HCT116 (cell line): ENCODE results near the gene SLC25A1. TPM values are rescaled to one million over a fixed set of nuclear protein-coding genes. Genes with fewer than 3 reads are reported as not detected.

Experiments used
- ATAC-seq: fragments of 200-7000 bp; cut with Tn5 transposase; 2 replicates; pipeline ENCODE4 v1.9.1; 2020; ENCODE audit warnings: mild to moderate bottlenecking, moderate library complexity
- BruUV-seq: library from RNA; stranded (reverse); fragments of 400-500 nt; replicated peaks from 2 replicates; lab custom pipeline; 2021; lab: Mats Ljungman, UMichigan
- CTCF ChIA-PET: fragments of 300-600 bp; sonication (Branson Sonifier 250); formaldehyde crosslinking; loops from one replicate; lab custom pipeline; 2021; ENCODE audit warnings: antibody characterized with exemption; lab: Charles Lee
- POLR2A ChIA-PET: fragments of 300-600, 350-600 bp; sonication (Branson Sonifier 250); formaldehyde crosslinking; loops from one replicate; lab custom pipeline; 2021; ENCODE audit warnings: antibody characterized with exemption; lab: Charles Lee
- RAD21 ChIA-PET, 2 experiments: fragments of 300-600 bp; sonication (Branson Sonifier 250); formaldehyde crosslinking; loops; one replicate each; lab custom pipeline; 2023; ENCODE audit warnings: low total read pairs in 2 of 2; ENCODE audit not compliant: uncharacterized antibody in 2 of 2, unreplicated experiment in 2 of 2, low non-redundant PET in 1 of 2; lab: Charles Lee
- DNase-seq: peaks from one replicate; pipeline ENCODE4 v3.0.0-alpha.2; 2010; ENCODE audit warnings: low read depth, low spot score
- H2AFZ ChIP-seq: fragments of 200-600 bp; shearing (Covaris generic), sonication (generic); 2 replicates; pipeline ENCODE4 v1.6.1; 2017; ENCODE audit warnings: low read depth, mixed run types, mixed read lengths, antibody characterized with exemption, low read length; ENCODE audit not compliant: poor library complexity, severe bottlenecking
- H3K27ac ChIP-seq: 2 replicates; pipeline ENCODE4 v1.5.1; 2012; ENCODE audit warnings: low read depth, low read length
- H3K27me3 ChIP-seq: fragments of 200-600 bp; sonication (generic); 2 replicates; pipeline ENCODE4 v1.6.1; 2016; ENCODE audit warnings: mixed run types, low read length, mixed read lengths; ENCODE audit not compliant: insufficient read depth
- H3K36me3 ChIP-seq, 2 experiments: fragments of 200-500 bp in 1 of 2; fragments of 200-600 bp in 1 of 2; sonication (Bioruptor generic) in 1 of 2; sonication (generic) in 1 of 2; 2 replicates each; pipeline versions ENCODE4 v1.5.1 to v1.6.1; 2014 to 2016; ENCODE audit warnings: low read length in 2 of 2, inconsistent platforms in 1 of 2, mixed read lengths in 1 of 2, mixed run types in 1 of 2; ENCODE audit not compliant: insufficient read depth in 2 of 2, control insufficient read depth in 1 of 2
- H3K4me1 ChIP-seq, 2 experiments: fragments of 200-600 bp in 1 of 2; sonication (generic) in 1 of 2; 2 replicates each; pipeline versions ENCODE4 v1.5.1 to v1.6.1; 2012 to 2017; ENCODE audit warnings: low read length in 2 of 2, inconsistent platforms in 1 of 2, mild to moderate bottlenecking in 1 of 2, mixed read lengths in 1 of 2, mixed run types in 1 of 2, moderate library complexity in 1 of 2; ENCODE audit not compliant: insufficient read depth in 2 of 2, control insufficient read depth in 1 of 2
- H3K4me2 ChIP-seq: fragments of 200-600 bp; sonication (generic); 2 replicates; pipeline ENCODE4 v1.6.1; 2017; ENCODE audit warnings: mixed run types, low read length, mixed read lengths
- H3K4me3 ChIP-seq, 2 experiments: fragments of 200-600 bp in 1 of 2; sonication (generic) in 1 of 2; replicated peaks in 1 of 2; 2 replicates each; pipeline ENCODE4 v1.5.1; 2011 to 2016; ENCODE audit warnings: low read length in 2 of 2, control low read depth in 1 of 2, low read depth in 1 of 2, mild to moderate bottlenecking in 1 of 2, mixed read lengths in 1 of 2, mixed run types in 1 of 2
- H3K79me2 ChIP-seq: fragments of 200-600 bp; sonication (generic); 2 replicates; pipeline ENCODE4 v1.6.1; 2017; ENCODE audit warnings: mild to moderate bottlenecking, mixed run types, low read length, moderate library complexity, mixed read lengths; ENCODE audit not compliant: insufficient read depth
- H3K9ac ChIP-seq: fragments of 200-600 bp; sonication (generic); 2 replicates; pipeline ENCODE4 v1.6.1; 2016; ENCODE audit warnings: low read length, mixed read lengths
- H3K9me2 ChIP-seq: fragments of 200-600 bp; sonication (generic), shearing (Covaris generic); 2 replicates; pipeline ENCODE4 v1.6.1; 2017; ENCODE audit warnings: mixed run types, mild to moderate bottlenecking, moderate library complexity; ENCODE audit not compliant: insufficient read depth
- H3K9me3 ChIP-seq, 2 experiments: fragments of 200-500 bp in 1 of 2; fragments of 200-600 bp in 1 of 2; sonication (Bioruptor generic) in 1 of 2; sonication (generic) in 1 of 2; 2 replicates each; pipeline ENCODE4 v1.6.1; 2014 to 2017; ENCODE audit warnings: low read length in 2 of 2, mixed read lengths in 2 of 2, inconsistent platforms in 1 of 2, low read depth in 1 of 2, mild to moderate bottlenecking in 1 of 2, mixed run types in 1 of 2, moderate library complexity in 1 of 2; ENCODE audit not compliant: control insufficient read depth in 1 of 2, insufficient read depth in 1 of 2
- H4K20me1 ChIP-seq: fragments of 200-600 bp; sonication (generic), shearing (Covaris generic); 2 replicates; pipeline ENCODE4 v1.6.1; 2017; ENCODE audit warnings: mixed run types, mild to moderate bottlenecking, moderate library complexity; ENCODE audit not compliant: insufficient read depth
- CTCF ChIP-seq, 3 experiments: fragments of 200-600 bp in 1 of 3; sonication (generic) in 1 of 3; IDR thresholded peaks in 2 of 3; conservative IDR thresholded peaks in 1 of 3; 2 replicates each; pipeline ENCODE4 v1.5.1; 2012 to 2017; ENCODE audit warnings: low read depth in 2 of 3, low read length in 2 of 3, antibody characterized with exemption in 1 of 3, borderline replicate concordance in 1 of 3, control low read depth in 1 of 3, mild to moderate bottlenecking in 1 of 3, mixed read lengths in 1 of 3, mixed run types in 1 of 3, moderate library complexity in 1 of 3; ENCODE audit not compliant: insufficient read depth in 1 of 3
- ELF1 ChIP-seq: IDR thresholded peaks from 2 replicates; pipeline ENCODE4 v1.6.1; 2012; ENCODE audit warnings: low read depth, borderline replicate concordance
- EZH2 ChIP-seq: fragments of 200-600 bp; sonication (generic); IDR thresholded peaks from 2 replicates; pipeline ENCODE4 v1.6.1; 2017; ENCODE audit warnings: antibody characterized with exemption, mixed run types
- REST ChIP-seq: IDR thresholded peaks from 2 replicates; pipeline ENCODE4 v1.6.1; 2012; ENCODE audit warnings: low read depth
- SP1 ChIP-seq: IDR thresholded peaks from 2 replicates; pipeline ENCODE4 v1.6.1; 2012; ENCODE audit warnings: low read depth
- YY1 ChIP-seq: IDR thresholded peaks from 2 replicates; pipeline ENCODE4 v1.6.1; 2011; ENCODE audit warnings: low read length, low read depth, moderate library complexity, mild to moderate bottlenecking; ENCODE audit not compliant: insufficient replicate concordance; ENCODE audit errors: extremely low read depth
- ZBTB33 ChIP-seq: IDR thresholded peaks from 2 replicates; pipeline ENCODE4 v1.6.1; 2011; ENCODE audit warnings: mild to moderate bottlenecking, low read length, moderate library complexity; ENCODE audit not compliant: insufficient replicate concordance; ENCODE audit errors: extremely low read depth
- ZFX ChIP-seq: fragments of 450-650 bp; IDR thresholded peaks from 2 replicates; pipeline ENCODE4 v1.6.1; 2017
- intact Hi-C: fragments of 100-400 bp; cut with micrococcal nuclease; formaldehyde crosslinking; loops from 2 replicates; pipeline ENCODE4 v1.10.0; 2022
- total RNA-seq: library from RNA; stranded (reverse); gene quantifications from one replicate; pipeline ENCODE4 v1.2.1, GENCODE V29; 2021; ENCODE audit not compliant: unreplicated experiment
- TF ChIP-seq, protein P1 (sequence below): IDR thresholded peaks from 2 replicates; pipeline ENCODE4 v1.6.1; 2012
- TF ChIP-seq, protein P2 (sequence below): IDR thresholded peaks from 2 replicates; pipeline ENCODE4 v1.6.1; 2012

The SLC25A1 gene
- total RNA-seq, 1 experiment from 2014 or later, result 146 TPM

GRCh38 chr22:19208287-19208847 is 29.8 kb upstream of the SLC25A1 start:
- H3K27ac ChIP-seq, result no peak overlapping the region
- intact Hi-C loops, result no loop called here
- RAD21 ChIA-PET, result no interaction called here
- ATAC-seq, result no peak
- H3K4me1 ChIP-seq, result no peaks in the 10 kb centered on the region
- H3K4me2 ChIP-seq, result no peak overlapping the region
- no peaks in the 10 kb centered on the region for H3K9me2 ChIP-seq
- H3K27me3 ChIP-seq, result no peaks in the 10 kb centered on the region
- TF ChIP-seq ZBTB33 (no peak), CTCF (IDR thresholded peaks at IDR 0.05 in 2 of 3, conservative IDR thresholded peaks at IDR 0.05 in 1 of 3; ENCODE audit: borderline replicate concordance in 1 of 3, insufficient read depth in 1 of 3, low read depth in 2 of 3, low read length in 2 of 3) (no peak), EZH2 (no peak), ELF1 (no peak), YY1 (no peak), REST (no peak), SP1 (no peak), ZFX (no peak)
- TF ChIP-seq, protein P1, sequence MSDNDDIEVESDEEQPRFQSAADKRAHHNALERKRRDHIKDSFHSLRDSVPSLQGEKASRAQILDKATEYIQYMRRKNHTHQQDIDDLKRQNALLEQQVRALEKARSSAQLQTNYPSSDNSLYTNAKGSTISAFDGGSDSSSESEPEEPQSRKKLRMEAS, result no peak
- TF ChIP-seq, protein P2, sequence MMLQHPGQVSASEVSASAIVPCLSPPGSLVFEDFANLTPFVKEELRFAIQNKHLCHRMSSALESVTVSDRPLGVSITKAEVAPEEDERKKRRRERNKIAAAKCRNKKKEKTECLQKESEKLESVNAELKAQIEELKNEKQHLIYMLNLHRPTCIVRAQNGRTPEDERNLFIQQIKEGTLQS, result no peak
- DNase-seq, result no peak
- H3K9me3 ChIP-seq, result no peaks in the 10 kb centered on the region
- CTCF ChIA-PET, result no interaction called here
- H3K9ac ChIP-seq, result no peak overlapping the region
- no peaks in the 10 kb centered on the region for H4K20me1 ChIP-seq
- no peaks in the 10 kb centered on the region; a peak in 1 of 4 replicates for H3K36me3 ChIP-seq
- POLR2A ChIA-PET, result no interaction called here
- no peaks in the 10 kb centered on the region for H3K79me2 ChIP-seq
- no TSS peak for BruUV-seq
- no peak overlapping the region for H3K4me3 ChIP-seq
- H2AFZ ChIP-seq, result no peak overlapping the region
